H1 (cell line): ENCODE results near the gene SORCS3. TPM values are rescaled to one million over a fixed set of nuclear protein-coding genes. Genes with fewer than 3 reads are reported as not detected.

ENCODE experiments used
- CTCF ChIA-PET: fragments of 300-600 bp; sonication (Branson Sonifier 250); formaldehyde crosslinking; loops from one replicate; lab custom pipeline; 2021; ENCODE audit not compliant: partially characterized antibody; lab: Charles Lee
- POLR2A ChIA-PET: fragments of 300-600 bp; sonication (Branson Sonifier 250); formaldehyde crosslinking; loops from one replicate; lab custom pipeline; 2021; ENCODE audit warnings: inconsistent platforms; ENCODE audit not compliant: partially characterized antibody; lab: Charles Lee
- DNase-seq, 2 experiments: peaks; one replicate each; pipeline versions ENCODE4 v3.0.0 to v3.0.0-alpha.2; 2010 to 2022; ENCODE audit warnings: low spot score in 2 of 2, low read depth in 1 of 2, mixed read lengths in 1 of 2
- FAIRE-seq: peaks from 2 replicates; lab custom pipeline; 2011; peaks lifted over from hg19 to GRCh38; lab: Jason Lieb, UNC
- H2AFZ ChIP-seq: 2 replicates; pipeline ENCODE4 v1.8.1; 2012; ENCODE audit warnings: low read length, inconsistent platforms
- H2AK5ac ChIP-seq: 2 replicates; pipeline ENCODE4 v1.6.1; 2013; ENCODE audit warnings: low read depth, low read length
- H2BK120ac ChIP-seq: replicated peaks from 2 replicates; pipeline ENCODE3; 2013; ENCODE audit warnings: low read depth, low read length, inconsistent platforms
- H2BK12ac ChIP-seq: 2 replicates; pipeline ENCODE4 v1.6.1; 2013; ENCODE audit warnings: low read depth, low read length
- H2BK15ac ChIP-seq: 2 replicates; pipeline ENCODE4 v1.6.1; 2013; ENCODE audit warnings: low read length
- H2BK20ac ChIP-seq: 2 replicates; pipeline ENCODE4 v1.6.1; 2013; ENCODE audit warnings: low read length
- H2BK5ac ChIP-seq: 2 replicates; pipeline ENCODE4 v1.6.1; 2013; ENCODE audit warnings: low read depth, low read length
- H3K14ac ChIP-seq: 2 replicates; pipeline ENCODE4 v1.6.1; 2013; ENCODE audit warnings: inconsistent platforms; ENCODE audit not compliant: insufficient read length
- H3K18ac ChIP-seq: 2 replicates; pipeline ENCODE4 v1.6.1; 2013; ENCODE audit warnings: low read length; ENCODE audit errors: extremely low read depth
- H3K23ac ChIP-seq: 2 replicates; pipeline ENCODE4 v1.6.1; 2013; ENCODE audit warnings: inconsistent platforms; ENCODE audit not compliant: insufficient read length
- H3K23me2 ChIP-seq: 2 replicates; pipeline ENCODE4 v1.6.1; 2013; ENCODE audit warnings: low read depth, low read length
- H3K27ac ChIP-seq: 2 replicates; pipeline ENCODE4 v1.6.1; 2011; ENCODE audit warnings: low read depth, low read length, inconsistent platforms
- H3K27me3 ChIP-seq, 4 experiments: replicated peaks in 1 of 4; 1 replicate in 1 of 4; 2 replicates in 3 of 4; pipeline versions ENCODE4 v1.6.1 to v1.8.1; 2011 to 2013; ENCODE audit warnings: low read length in 3 of 4, mild to moderate bottlenecking in 3 of 4, inconsistent platforms in 2 of 4, mixed read lengths in 2 of 4, moderate library complexity in 1 of 4; ENCODE audit not compliant: control insufficient read depth in 3 of 4, insufficient read depth in 3 of 4; ENCODE audit errors: extremely low read depth in 1 of 4
- H3K36me3 ChIP-seq, 4 experiments: 2 replicates each; pipeline versions ENCODE4 v1.6.1 to v1.8.1; 2011 to 2013; ENCODE audit warnings: mild to moderate bottlenecking in 4 of 4, low read length in 3 of 4, moderate library complexity in 2 of 4, control low read depth in 1 of 4, inconsistent platforms in 1 of 4; ENCODE audit not compliant: insufficient read depth in 4 of 4, control insufficient read depth in 2 of 4
- H3K4ac ChIP-seq: replicated peaks from 2 replicates; pipeline ENCODE3; 2013; ENCODE audit warnings: low read length, low read depth, mixed read lengths, inconsistent platforms; ENCODE audit not compliant: insufficient read length
- H3K4me1 ChIP-seq, 4 experiments: replicated peaks in 1 of 4; 1 replicate in 1 of 4; 2 replicates in 3 of 4; pipeline versions ENCODE4 v1.6.1 to v1.8.1; 2011 to 2013; ENCODE audit warnings: low read length in 3 of 4, inconsistent platforms in 2 of 4, mixed read lengths in 1 of 4; ENCODE audit not compliant: insufficient read depth in 4 of 4, control insufficient read depth in 3 of 4
- H3K4me2 ChIP-seq, 2 experiments: 2 replicates each; pipeline versions ENCODE4 v1.6.1 to v1.8.1; 2011 to 2013; ENCODE audit warnings: low read depth in 2 of 2, low read length in 2 of 2, control low read depth in 1 of 2, inconsistent platforms in 1 of 2, mild to moderate bottlenecking in 1 of 2; ENCODE audit not compliant: insufficient read depth in 1 of 2
- H3K4me3 ChIP-seq, 4 experiments: fragments of 200-600, 300-600 bp in 1 of 4; sonication (generic), shearing (Covaris generic), sonication (Bioruptor Twin) in 1 of 4; 2 replicates each; pipeline versions ENCODE4 v1.5.1 to v1.8.1; 2011 to 2016; ENCODE audit warnings: low read length in 4 of 4, low read depth in 3 of 4, control low read depth in 2 of 4, inconsistent platforms in 2 of 4, mild to moderate bottlenecking in 2 of 4, mixed read lengths in 1 of 4, moderate library complexity in 1 of 4; ENCODE audit not compliant: insufficient read depth in 2 of 4; ENCODE audit errors: extremely low read depth in 1 of 4
- H3K56ac ChIP-seq: replicated peaks from 2 replicates; pipeline ENCODE3; 2013; ENCODE audit warnings: low read depth, mild to moderate bottlenecking, mixed read lengths, low read length, inconsistent platforms; ENCODE audit not compliant: insufficient read length
- H3K79me1 ChIP-seq: 2 replicates; pipeline ENCODE4 v1.6.1; 2013; ENCODE audit warnings: low read depth, low read length, control low read depth
- H3K79me2 ChIP-seq, 2 experiments: 2 replicates each; pipeline versions ENCODE4 v1.6.1 to v1.8.1; 2012 to 2013; ENCODE audit warnings: low read length in 2 of 2, mild to moderate bottlenecking in 2 of 2, inconsistent platforms in 1 of 2; ENCODE audit not compliant: insufficient read depth in 2 of 2, control insufficient read depth in 1 of 2
- H3K9ac ChIP-seq, 4 experiments: replicated peaks in 1 of 4; 1 replicate in 1 of 4; 2 replicates in 3 of 4; pipeline versions ENCODE4 v1.6.1 to v1.8.1; 2011 to 2013; ENCODE audit warnings: low read depth in 3 of 4, low read length in 3 of 4, control low read depth in 2 of 4, mild to moderate bottlenecking in 2 of 4, moderate library complexity in 2 of 4, inconsistent platforms in 1 of 4; ENCODE audit errors: extremely low read depth in 1 of 4
- H3K9me3 ChIP-seq, 2 experiments: 2 replicates each; pipeline versions ENCODE4 v1.6.1 to v1.8.1; 2012 to 2013; ENCODE audit warnings: mild to moderate bottlenecking in 2 of 2, moderate library complexity in 2 of 2, control low read depth in 1 of 2, inconsistent platforms in 1 of 2, low read depth in 1 of 2, low read length in 1 of 2, mixed read lengths in 1 of 2; ENCODE audit not compliant: insufficient read depth in 2 of 2
- H4K20me1 ChIP-seq, 2 experiments: replicated peaks in 1 of 2; 2 replicates each; pipeline versions ENCODE3 to v1.8.1; 2011 to 2013; ENCODE audit warnings: inconsistent platforms in 2 of 2, low read length in 2 of 2, mild to moderate bottlenecking in 1 of 2; ENCODE audit not compliant: insufficient read depth in 2 of 2, control insufficient read depth in 1 of 2
- H4K5ac ChIP-seq: 2 replicates; pipeline ENCODE4 v1.6.1; 2013; ENCODE audit warnings: low read length, low read depth, mixed read lengths, inconsistent platforms; ENCODE audit not compliant: insufficient read length
- H4K8ac ChIP-seq: 2 replicates; pipeline ENCODE4 v1.8.0; 2013; ENCODE audit warnings: mild to moderate bottlenecking, moderate library complexity, low read length, inconsistent platforms; ENCODE audit not compliant: insufficient read depth; ENCODE audit errors: extremely low read depth
- H4K91ac ChIP-seq: replicated peaks from 2 replicates; pipeline ENCODE3; 2013; ENCODE audit warnings: low read length, mixed read lengths, inconsistent platforms; ENCODE audit not compliant: insufficient read length
- ATF2 ChIP-seq: IDR thresholded peaks from 2 replicates; pipeline ENCODE4 v1.6.1; 2012; ENCODE audit warnings: low read length, inconsistent platforms
- SRF ChIP-seq: IDR thresholded peaks from 2 replicates; pipeline ENCODE4 v1.6.1; 2011; ENCODE audit warnings: mild to moderate bottlenecking, low read depth, low read length, moderate library complexity
- polyA plus RNA-seq, 7 experiments: library from polyadenylated mRNA; depleted of rRNA in 3 of 7; stranded (reverse) in 5 of 7; unstranded in 2 of 7; fragments of >200 nt in 5 of 7; fragments of 200-250 nt in 2 of 7; gene quantifications; 1 replicate in 5 of 7; 2 replicates in 1 of 7; 4 replicates in 1 of 7; pipeline versions ENCODE4 v1.2.1 to v1.2.3, GENCODE V29; 2011 to 2013; ENCODE audit warnings: missing spikeins in 2 of 7, mixed read lengths in 2 of 7
- total RNA-seq: library from RNA; stranded (reverse); fragmentation: NEBNext Ultra II Directional; extraction: Animal tissue kit (Norgen Biotek cat#: 25700); gene quantifications from 2 replicates; pipeline ENCODE4 v1.2.1, GENCODE V29; 2021

Gene SORCS3
- total and polyA plus RNA-seq, 2 of the 8 experiments (the other 6 are each of a cell fraction or from before 2014, with no cell fraction given), result 0.26 to 0.88 TPM

GRCh38 chr10:104989880-104990279, 348.8 kb downstream of the SORCS3 start:
- Histone ChIP-seq H3K23me2 (no peaks in the 10 kb centered on the region), H4K5ac (no peak overlapping the region), H4K8ac (no peak overlapping the region), H2BK15ac (peak overlapping the region; percentile 12; the same call in 1 of the 2 replicates), H3K14ac (no peak overlapping the region), H3K23ac (no peak overlapping the region), H2AFZ (no peak overlapping the region), H3K9ac (no peak overlapping the region), H4K20me1 (no peaks in the 10 kb centered on the region), H3K4ac (no peak overlapping the region), H2BK5ac (no peak overlapping the region), H3K36me3 (no peaks in the 10 kb centered on the region), H3K4me2 (no peak overlapping the region), H3K18ac (no peak overlapping the region), H4K91ac (no peak overlapping the region), H2BK120ac (no peak overlapping the region), H2BK20ac (no peak overlapping the region), H3K4me1 (peaks cover 0 to 7% (median 2%) of the 10 kb centered on the region in 4 experiments; a peak in 5 of 7 replicates), H3K27ac (no peak overlapping the region), H3K79me2 (no peaks in the 10 kb centered on the region), H3K4me3 (no peak overlapping the region), H2BK12ac (no peak overlapping the region), H3K27me3 (no peaks in the 10 kb centered on the region), H3K9me3 (peaks cover 0 to 3% of the 10 kb centered on the region in 2 experiments; a peak in 2 of 4 replicates), H3K79me1 (no peaks in the 10 kb centered on the region), H3K56ac (no peak overlapping the region), H2AK5ac (no peak overlapping the region)
- FAIRE-seq (no peak), DNase-seq (no peak)
- TF ChIP-seq SRF, result no peak
- TF ChIP-seq ATF2, result no peak
- POLR2A ChIA-PET, result no interaction called here
- CTCF ChIA-PET, result no interaction called here
